Glomerular visceral epithelial cell (primary cell): ENCODE measurements around the gene SMAD7.

ENCODE experiments used
- DNase-seq: peaks from one replicate; pipeline ENCODE4 v3.0.0-alpha.2; 2016; ENCODE audit errors: extremely low spot score

SMAD7 gene

DNA sequence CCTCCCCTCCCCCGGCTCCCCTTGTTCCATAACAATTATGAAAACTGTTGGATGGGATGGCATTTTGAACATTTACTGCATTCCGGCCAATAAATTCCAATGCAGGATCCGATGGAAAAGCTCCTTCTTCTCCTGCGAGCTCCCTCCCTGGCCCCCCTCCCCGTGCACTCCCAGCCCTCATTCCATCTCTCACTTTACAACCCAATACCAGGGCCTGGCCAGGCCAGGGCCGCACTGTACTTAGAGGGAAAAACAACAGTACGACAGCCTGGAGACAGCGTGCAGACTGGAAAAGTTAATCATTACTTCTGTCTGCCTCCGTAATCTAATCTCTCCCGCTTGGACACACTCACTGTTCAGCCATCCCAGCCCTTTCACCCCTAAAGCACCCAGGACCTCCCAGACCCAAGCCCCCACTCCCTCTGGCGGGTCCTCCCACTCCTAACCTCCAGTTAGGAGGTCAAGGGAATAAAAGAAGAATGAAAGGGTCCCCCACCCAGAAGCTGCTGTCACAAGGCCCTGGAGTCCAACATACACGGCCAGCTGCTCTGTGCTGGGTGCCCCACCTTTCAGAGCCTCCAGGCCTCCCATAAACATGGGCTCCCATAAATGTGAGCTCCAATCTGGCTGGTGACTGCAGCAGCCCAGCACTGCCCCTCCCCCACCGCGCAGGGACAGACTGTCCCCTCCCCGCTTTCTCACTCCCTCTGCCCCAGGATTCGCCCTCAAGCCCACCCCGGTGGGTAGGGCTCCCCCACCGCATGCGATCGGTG is 20.6 kb downstream of the SMAD7 start:
- peak; percentile 93 for DNase-seq

DNA sequence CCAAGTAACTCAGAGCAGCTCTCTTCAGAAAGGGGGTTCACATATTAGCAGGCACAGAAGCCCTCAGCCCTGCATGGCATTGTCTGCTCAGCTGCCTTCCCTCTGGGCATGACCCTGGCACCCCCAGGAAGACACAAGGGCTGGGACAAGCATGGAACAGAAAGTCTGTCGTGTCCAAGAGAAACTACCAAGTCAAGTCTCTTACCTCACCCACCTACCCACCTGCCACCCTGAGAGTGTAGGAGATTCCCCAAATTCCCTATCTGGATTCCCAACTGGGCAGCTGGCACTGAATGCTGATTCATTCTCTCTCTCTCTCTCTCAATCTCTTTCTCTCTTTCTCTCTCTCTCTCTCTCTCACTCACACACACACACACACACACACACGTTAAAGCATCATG is 21.6 kb downstream of the SMAD7 start:
- DNase-seq, result no peak

DNA sequence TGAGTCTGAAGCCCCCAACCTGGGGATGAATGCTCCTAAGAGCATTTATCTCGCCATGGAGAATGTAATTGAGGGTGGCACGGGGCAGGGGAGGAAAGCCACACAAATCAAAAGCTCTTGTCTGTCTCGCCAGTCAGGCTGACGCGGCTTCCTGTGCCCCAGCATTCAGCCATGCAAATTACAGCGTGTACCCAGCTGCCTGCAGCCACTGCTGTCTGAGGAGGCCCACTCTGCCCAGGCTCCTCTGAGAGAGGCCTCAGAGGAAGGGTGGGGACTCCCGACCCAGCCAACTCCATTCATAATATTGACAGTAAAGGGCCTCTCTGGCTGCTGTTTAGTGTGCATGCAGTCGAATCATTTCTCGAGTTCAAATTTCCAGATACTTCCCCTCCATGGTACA is 22.0 kb downstream of the SMAD7 start:
- peak; percentile 89 for DNase-seq

DNA sequence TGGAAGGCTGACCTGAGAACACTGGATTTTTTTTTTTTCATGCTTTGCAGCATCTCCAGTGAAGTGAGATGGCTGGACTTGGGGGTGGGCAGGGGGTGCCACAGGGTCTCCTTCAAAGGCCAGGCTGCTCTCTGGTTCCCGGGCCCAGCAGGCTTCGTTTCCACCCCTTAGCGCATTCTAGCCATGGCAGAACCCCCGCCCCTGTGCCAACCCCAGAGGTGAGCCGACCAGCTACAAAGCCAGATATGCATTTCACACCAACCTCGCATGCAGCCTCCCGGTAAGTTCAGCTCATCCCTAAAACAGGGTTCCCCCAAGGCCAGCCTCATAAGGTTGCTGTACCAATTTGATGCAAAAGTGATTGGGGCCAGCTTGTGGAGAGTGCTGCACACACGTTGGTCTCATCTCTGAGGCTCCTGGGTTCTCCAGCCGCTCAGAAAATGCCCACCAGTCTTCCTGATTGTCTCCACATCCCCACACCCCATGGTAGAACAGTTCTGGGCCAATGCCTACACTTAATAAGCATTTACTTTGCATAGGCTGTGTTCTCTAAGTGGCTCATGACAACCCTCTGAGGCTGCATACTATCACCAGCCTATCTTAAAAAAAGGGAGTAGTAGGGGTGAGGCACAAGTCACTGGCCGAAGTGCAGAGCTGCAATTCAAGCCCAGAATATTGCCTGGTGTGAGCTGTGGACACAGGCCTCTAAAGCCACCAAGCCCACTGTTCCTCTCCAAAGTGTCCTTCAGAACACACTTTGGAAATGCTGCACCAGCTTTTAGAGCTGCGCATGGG is 23.3 kb downstream of the SMAD7 start:
- no peak for DNase-seq

DNA sequence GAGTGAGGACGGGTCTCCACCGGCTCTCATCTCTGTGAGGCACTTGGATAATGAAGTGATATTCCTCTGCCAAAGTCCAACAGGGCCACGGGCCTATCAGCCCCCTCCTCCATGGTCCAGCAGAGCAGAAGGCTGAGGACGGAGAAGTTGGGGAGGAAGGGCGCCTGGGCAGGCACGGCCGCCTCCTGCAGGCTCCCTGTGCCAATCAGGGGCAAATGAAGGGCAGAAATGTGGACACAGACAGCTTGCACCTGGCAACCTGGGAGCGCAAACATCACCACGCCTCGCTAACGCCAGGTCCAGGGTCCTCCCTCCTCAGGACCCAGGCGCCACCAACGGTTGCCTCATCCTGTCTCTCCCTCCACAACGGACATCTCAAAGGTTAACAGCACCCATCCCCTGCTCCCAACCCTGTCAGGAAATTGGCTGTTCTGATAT is 24.3 kb downstream of the SMAD7 start:
- peak; percentile 8 for DNase-seq

DNA sequence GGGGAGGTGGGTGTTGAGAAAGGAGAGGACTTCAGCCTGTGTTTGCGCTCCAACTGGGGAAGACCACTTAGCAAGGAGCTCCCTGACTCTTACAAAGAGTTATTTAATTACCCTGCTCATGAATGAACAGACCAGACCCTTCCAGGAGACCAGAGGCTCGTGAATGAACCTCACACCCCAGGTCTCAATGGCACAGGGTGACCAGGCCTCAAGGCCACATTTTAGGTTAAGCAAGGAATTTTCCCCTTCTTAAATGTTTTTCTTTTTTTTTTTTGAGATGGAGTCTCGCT is 25.3 kb downstream of the SMAD7 start:
- DNase-seq, result no peak

DNA sequence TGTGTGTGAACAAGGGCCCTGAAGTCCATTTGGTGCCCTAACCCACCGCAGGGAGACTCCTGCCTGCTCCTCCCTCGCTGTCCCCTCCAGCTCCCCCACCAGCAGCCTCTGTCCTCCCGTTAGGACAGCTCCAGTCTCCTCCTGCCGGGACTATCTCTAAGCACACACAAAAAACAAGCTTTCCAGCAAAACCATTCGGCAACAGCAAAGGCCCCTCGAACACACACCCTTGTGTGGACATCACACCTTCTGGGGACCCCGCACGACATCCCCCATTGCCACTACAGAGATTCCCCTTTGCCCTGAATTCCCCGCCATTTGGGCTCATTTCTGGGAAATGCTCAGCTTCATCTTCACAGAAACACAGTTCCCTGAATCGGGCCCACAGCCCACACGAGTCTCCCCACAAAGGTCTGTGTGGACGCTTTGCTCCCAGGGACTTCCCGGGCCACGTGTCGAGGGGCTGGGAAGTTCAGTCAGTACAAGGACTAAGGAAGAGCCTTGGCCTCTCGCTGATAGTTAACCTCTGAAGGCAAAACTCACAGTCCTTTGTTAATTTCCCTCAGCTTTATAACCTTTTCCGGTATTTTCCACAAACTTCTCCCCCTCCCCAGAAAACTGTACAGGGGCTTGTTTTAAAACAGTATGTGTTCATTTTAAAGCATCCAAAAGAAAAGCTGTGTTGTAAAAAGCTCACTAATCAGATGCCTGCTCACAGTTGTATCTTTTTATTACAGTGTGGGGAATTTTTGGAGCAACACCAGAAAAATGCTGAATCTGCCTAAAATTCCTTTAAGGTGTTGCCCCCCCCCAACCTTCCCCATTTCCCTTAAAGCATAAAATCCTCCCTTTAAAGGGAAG is 25.9 kb downstream of the SMAD7 start:
- no peak for DNase-seq

DNA sequence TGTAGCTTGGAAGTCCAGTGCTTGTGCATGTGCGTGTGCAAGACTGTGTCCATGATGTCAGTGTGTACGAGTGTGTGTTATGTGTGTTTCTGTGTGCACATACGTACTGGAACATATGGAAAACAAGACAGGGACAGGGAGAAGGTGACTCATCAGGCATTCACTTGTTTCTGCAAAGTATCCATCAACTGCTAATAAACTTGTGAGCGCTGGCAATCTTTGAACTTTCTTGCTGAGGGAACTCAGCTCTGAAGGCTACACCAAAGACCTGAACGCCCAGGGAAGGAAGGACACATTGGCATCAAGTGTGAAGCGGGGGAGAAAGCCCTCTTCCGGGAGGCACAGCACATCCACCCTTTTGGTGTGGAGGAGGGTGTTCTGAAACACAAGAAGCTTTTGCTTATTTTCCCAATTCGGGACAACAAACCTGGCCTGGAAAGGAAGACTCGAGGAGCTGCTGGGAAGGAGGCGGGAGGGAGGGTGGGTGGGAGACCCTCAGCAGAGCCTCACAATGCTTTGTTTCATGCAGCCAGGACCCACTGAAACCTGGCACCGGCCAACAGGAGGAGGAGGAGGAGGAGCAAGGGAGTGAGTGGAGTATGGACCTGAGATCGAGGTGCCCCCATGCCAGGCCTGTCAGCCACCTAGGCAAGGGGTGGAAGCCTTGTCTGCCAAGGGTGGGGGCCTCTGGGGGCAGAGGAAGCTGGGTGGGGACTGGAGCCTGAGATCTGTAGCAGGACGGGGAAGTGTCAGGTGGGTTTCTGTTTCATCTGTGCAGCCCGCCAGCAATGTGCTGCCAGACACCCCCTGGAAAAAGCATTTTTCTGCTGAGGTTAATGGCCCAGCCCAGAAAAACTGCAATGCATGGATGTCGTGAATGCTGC is 26.8 kb downstream of the SMAD7 start:
- DNase-seq, result no peak

DNA sequence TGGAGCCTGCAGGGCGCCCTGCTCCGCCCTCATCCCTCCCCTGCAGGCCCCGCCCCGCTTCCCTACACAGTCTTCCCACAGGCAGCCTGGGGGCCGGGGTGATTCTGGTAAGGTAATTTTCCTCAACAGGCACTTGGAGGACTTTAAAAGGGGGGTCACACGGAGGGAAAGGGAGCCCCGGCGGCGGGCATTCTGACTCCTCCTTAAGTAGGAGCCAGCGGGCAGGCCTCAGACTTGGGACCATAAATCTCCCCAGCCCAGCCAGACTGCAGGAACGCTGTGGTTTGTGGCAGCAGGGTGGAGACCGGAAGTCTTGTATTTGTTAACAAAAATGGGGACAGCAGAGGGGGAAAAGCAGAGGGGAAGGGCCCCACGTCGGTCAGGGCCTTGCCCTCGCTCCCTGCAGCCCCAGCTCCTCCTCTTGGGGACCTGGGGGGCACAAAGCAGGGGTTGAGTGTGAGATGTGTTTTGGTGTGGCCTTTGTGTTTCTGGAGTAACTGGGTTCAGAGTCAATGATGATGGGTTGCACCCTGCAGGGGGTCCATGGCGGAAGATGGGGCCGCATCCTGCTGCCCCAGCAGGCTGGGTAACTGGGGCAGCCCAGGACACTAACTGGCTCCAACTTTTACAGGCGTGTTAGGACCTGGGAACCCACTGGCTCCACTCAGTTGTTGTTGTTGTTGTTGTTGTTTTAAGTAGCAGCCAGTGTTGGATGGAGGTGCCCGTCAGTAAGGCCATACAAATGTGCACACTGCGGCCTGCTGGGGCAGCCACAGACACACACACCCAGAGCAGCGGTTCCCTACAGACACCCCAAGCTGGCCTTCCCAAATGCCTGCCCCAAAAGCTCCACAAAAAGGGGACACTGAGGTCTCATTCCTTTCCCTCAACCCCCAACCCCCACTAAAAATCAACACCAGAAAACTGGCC is 27.7 kb downstream of the SMAD7 start:
- DNase-seq, result peak; percentile 91

DNA sequence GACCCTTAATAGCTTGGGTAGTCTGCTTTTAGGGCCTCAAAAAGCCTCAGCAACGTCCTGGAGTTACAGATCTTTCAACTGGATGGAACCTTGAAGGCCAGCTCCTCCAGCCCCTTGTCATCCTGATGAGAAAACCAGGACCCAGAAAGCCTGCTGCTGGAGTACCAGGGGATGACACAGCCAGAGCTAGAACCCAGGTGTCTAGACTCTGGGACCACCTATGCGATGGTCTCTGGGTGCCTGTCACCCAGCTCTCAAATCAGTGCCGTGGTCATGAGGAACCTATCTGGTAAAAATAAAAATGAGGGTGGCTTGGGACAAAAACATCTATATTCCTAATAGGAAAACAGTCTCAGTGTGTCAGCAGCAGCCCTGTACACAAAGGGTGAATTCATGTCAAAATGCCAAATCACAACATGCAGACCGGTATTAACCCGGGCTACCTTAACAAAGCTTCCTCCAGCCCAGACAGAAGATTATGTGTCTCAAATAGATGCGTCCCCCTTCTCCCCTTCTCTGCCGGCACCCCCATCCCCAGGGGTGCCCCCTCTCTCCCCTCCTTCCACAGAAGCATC is 28.5 kb downstream of the SMAD7 start:
- DNase-seq, result no peak

DNA sequence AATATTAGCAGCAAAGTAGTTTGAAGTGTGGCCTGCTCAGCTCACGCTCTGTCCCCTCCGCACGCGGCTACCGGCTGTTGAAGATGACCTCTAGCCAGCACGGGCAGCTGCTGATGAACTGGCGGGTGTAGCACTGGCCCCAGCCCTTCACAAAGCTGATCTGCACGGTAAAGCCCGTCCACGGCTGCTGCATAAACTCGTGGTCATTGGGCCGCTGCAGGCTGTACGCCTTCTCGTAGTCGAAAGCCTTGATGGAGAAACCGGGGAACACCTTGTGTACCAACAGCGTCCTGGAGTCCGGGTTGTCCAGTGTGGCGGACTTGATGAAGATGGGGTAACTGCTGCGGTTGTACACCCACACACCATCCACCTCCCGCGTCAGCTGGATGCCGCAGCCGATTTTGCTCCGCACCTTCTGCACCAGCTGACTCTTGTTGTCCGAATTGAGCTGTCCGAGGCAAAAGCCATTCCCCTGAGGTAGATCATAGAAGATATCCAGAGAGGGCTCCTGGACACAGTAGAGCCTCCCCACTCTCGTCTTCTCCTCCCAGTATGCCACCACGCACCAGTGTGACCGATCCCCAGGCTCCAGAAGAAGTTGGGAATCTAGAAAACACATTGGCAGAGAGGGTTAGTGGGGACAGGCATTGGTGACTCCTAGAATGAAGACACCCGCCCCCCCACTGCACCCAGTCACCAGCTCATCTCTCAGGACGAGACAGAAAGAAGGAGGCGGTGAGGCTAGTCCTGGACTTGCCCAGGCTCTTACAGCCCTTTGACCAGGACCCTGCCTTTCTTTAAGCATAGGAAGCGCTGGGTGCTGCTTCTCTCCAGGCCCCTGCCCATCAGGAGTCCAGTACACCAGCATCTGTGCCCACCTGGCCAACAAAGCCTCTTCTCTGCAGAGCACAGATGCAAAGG is 29.2 kb downstream of the SMAD7 start:
- DNase-seq, result no peak

DNA sequence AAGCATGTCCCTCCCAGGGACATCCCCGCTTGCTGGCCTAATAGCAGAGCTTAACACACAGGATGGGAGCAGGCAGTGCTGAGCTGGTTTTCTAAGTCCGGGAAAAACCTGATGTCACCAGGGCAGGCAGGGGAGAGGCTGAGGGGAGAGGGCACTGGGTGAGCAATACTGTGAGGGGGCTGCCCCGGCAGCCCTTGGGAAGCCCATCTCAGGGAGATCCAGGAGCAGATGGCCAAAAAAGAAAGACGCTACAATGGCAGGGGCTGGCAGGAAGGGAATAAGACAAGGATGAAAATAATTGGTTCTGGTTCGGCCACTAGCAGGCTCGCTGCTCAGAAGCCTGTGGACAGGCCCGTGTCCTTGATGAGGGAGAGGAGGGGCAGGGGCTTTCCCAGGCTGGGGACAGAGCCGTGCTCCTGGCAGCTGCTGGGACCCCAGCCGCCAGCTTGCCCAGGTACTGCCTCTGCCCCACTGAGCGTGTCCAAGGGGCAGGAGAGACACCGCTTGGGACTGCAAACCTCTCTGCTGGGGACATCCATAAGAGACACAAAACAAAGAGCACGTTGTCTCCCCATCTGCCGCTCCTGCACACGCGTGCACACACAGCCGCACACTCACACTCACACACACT is 30.2 kb downstream of the SMAD7 start:
- no peak for DNase-seq

DNA sequence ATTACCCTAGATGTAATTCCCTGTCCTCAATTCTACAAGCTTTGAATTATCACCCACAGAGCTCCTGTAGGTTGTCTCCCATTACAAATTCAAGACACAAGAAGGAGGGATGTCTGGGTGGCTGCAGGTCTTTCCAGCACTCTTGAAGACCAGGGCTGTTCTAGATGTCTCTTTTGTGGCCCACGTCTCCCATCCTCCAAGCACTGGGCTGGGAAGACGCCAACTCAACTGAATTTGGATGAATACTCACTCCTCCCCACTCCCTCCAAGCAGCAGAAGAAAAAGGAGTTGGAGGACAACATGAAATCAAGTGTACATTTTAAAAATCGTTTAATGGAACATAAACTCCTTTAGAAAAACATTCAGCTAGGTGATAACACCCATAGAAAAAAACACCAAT is 31.2 kb downstream of the SMAD7 start:
- DNase-seq, result no peak

DNA sequence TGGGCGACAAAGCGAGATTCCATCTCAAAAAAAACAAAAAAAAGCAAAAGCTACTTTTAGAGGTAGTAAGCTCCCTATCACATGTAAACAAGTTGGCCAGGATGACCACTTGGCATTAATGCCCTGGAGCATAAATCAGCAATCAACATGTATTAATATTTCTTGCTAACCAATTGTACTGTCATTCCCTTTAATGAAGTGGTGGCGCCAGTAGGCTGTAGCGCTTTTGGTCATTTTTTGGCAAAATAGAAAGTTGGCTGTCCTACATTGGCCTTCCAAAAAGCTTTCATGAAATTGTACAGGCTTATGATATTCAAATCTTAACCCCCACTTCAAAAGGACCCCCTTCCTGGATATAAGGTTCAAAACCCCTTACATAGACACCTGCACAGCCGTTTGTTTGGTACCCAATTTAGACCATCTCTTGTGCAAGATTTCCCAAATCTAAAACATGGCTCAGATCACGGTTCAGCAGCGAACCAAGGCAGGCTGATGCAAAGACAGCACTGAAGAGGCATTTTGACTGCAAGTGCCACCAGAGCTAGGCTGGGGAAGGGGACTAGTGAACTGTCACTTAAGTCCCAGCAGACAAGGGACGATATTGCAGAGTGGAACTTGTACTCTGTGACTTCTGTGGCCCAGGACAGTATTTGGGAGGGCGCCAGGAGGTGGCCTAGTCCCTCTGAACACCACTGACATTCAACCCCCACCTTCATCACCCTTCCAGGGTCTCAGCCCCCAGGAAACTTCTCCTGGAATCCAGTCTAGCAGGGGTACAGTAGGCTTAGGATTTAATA is 31.9 kb downstream of the SMAD7 start:
- no peak for DNase-seq

DNA sequence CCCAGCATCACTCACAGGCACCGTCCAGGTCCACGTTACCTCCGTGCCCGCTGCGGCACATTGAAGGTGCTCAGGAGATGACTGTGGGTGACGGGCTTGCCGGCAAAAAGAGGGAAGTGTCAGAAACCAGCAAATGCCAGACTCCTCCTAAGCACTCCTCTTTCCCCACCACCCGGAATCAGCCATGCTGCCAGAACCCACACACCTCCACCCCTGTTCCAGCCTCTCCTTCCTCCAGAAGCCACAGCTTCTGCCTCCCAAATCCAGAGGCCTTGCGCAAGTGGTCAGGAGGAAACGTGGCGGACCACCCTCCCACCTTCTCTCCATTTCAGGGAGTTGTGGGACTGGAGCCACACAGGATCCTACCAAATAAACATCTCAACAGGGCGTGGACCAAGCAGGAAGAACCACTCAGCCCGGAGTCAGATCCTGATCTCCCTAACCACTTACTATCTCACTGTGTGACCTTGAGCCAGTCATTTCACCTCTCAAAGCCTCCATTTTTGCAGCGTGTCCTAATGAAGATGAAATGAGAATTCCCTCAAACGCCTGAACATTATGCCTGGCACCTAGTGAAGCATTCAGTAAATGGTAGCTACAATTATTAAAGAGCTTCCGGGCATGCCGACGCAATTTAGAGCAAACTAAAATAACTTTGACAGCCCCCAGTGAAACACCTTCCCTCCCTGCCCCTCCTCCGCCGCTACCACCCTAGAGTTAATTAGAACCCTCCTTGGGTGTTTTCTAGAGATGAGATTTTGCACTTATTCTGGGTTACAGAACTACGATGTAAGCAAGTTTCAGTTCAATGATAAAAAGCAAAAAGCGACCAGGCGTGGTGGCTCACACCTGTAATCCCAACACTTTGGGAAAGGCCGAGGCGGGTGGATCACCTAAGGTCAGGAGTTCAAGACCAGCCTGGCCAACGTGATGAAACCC is 32.9 kb downstream of the SMAD7 start:
- DNase-seq, result no peak

DNA sequence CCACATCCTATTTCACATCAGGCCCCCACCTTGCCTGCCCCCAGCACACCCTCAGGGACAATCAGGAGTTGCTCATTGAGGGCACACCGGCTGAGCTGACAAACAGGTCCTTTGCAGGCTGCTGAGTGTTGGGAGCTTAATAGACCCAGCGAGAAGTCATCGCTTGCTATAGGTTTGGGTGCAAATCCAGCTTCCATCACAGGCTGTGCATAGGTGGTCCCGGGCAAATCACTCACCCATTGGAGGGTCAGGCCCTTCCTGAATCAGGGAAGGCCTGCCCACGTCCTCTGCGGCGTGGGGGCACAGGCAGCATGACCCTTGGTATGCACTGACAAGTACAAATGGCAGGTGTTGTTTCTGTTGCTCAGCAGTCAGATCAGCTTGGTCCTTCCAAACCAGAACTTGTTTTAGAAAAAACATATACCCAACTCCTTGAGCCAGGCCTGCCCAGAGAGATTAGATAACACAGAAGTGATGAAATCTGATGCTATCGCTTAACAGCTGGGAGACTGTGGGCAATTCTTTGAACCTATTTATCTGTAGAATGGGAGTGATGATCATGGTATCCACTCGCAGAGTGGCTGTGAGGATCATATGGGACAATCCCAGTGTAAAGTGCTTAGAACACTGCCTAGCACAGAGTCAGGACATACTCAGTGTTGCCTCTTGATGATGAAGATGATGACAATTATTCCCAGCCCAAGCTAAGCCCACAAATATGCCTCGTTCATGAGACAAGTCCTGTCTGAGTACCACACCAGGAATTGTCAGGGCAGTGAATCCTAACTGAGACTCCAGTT is 34.9 kb downstream of the SMAD7 start:
- DNase-seq, result no peak
